ENCODE measurements around the gene RNF25. TPM values are rescaled to one million over a fixed set of nuclear protein-coding genes. Genes with fewer than 3 reads are reported as not detected.

The RNF25 gene
- polyA plus RNA-seq, 10 donors: 20.8 to 31.6 (median 26.5) TPM

GRCh38 chr2:218687400-218688060, 15.7 kb upstream of the RNF25 start:
- DNase-seq: peak; percentile 58 to 86 (median 83)

GRCh38 chr2:218680061-218680460, 8.3 kb upstream of the RNF25 start:
- no peak for DNase-seq

- no peak for DNase-seq
Observed at GRCh38 chr2:218679119-218679518, 7.3 kb upstream of the RNF25 start.

- DNase-seq: no peak
Observed at GRCh38 chr2:218671097-218671653, 627 bp downstream of the RNF25 start.

GRCh38 chr2:218664653-218665052, 7.1 kb downstream of the RNF25 start:
- DNase-seq: no peak

GRCh38 chr2:218663901-218664300, 7.9 kb downstream of the RNF25 start:
- DNase-seq: no peak

GRCh38 chr2:218662827-218663226, 9.0 kb downstream of the RNF25 start:
- DNase-seq: no peak

GRCh38 chr2:218662377-218662776, 9.4 kb downstream of the RNF25 start:
- no peak for DNase-seq

- no peak for DNase-seq
Observed at GRCh38 chr2:218659988-218660358, 11.8 kb downstream of the RNF25 start.

GRCh38 chr2:218659258-218659987, 12.4 kb downstream of the RNF25 start, which contains the start of the genes BCS1L and ZNF142:
Gene BCS1L, plus strand, starts transcription at chr2:218659683. Its CDS starts 1,305 bp downstream, at chr2:218660988.
Gene ZNF142, minus strand, starts transcription at chr2:218659623. Its CDS starts 3,194 bp downstream, at chr2:218656429.
- peak; percentile 86 to 96 (median 90) for DNase-seq

GRCh38 chr2:218658671-218659257, 13.0 kb downstream of the RNF25 start:
- DNase-seq: peak; percentile 3 to 31 (median 8)

GRCh38 chr2:218655751-218656150, 16.1 kb downstream of the RNF25 start:
- DNase-seq: peak in 1 of 3 donors; percentile 7

- DNase-seq: no peak
Observed at GRCh38 chr2:218648787-218649100, 23.1 kb downstream of the RNF25 start.

GRCh38 chr2:218648088-218648786, 23.6 kb downstream of the RNF25 start:
- DNase-seq: peak; percentile 23 to 62 (median 30)

- no peak for DNase-seq
Observed at GRCh38 chr2:218645126-218645525, 26.7 kb downstream of the RNF25 start.

GRCh38 chr2:218644721-218645120, 27.1 kb downstream of the RNF25 start:
- no peak for DNase-seq

GRCh38 chr2:218643751-218644310, 28.0 kb downstream of the RNF25 start:
- no peak for DNase-seq

GRCh38 chr2:218642786-218643185, 29.0 kb downstream of the RNF25 start:
- no peak for DNase-seq

GRCh38 chr2:218642121-218642656, 29.6 kb downstream of the RNF25 start:
- DNase-seq: no peak

GRCh38 chr2:218638372-218638771, 33.4 kb downstream of the RNF25 start:
- no peak for DNase-seq

GRCh38 chr2:218635719-218636118, 36.1 kb downstream of the RNF25 start:
- DNase-seq: no peak
